MCF 10A (cell line): ENCODE measurements around the gene RIPPLY1. TPM values are rescaled to one million over a fixed set of nuclear protein-coding genes. Genes with fewer than 3 reads are reported as not detected.

Experiments used
- Bru-seq: library from RNA; stranded (reverse); fragments of 400-500 nt; gene quantifications from one replicate; lab custom pipeline; 2021; lab: Mats Ljungman, UMichigan
- BruChase-seq, 2 experiments: library from RNA; stranded (reverse); fragments of 400-500 nt; gene quantifications; one replicate each; lab custom pipeline; 2021; lab: Mats Ljungman, UMichigan
- BruUV-seq: library from RNA; stranded (reverse); fragments of 400-500 nt; replicated peaks from 2 replicates; lab custom pipeline; 2021; lab: Mats Ljungman, UMichigan
- CTCF ChIA-PET: fragments of 300-600 bp; sonication (Branson Sonifier 250); formaldehyde crosslinking; extraction: SDS; loops from one replicate; lab custom pipeline; 2021; ENCODE audit warnings: antibody characterized with exemption, inconsistent platforms; lab: Yijun Ruan, JAX
- POLR2A ChIA-PET: fragments of 300-600, 350-650 bp; sonication (Branson Sonifier 250); formaldehyde crosslinking; extraction: SDS; loops from one replicate; lab custom pipeline; 2020; ENCODE audit warnings: antibody characterized with exemption, inconsistent platforms; lab: Yijun Ruan, JAX
- DNase-seq: peaks from one replicate; pipeline ENCODE4 v3.0.0-alpha.2; 2018; ENCODE audit not compliant: unreplicated experiment
- H3K27ac Mint-ChIP-seq: one replicate; pipeline ENCODE4 v1.8.0; 2022; ENCODE audit warnings: mild to moderate bottlenecking, low read depth, mixed read lengths; ENCODE audit not compliant: unreplicated experiment
- H3K27me3 Mint-ChIP-seq: one replicate; pipeline ENCODE4 v1.8.0; 2022; ENCODE audit warnings: mixed read lengths; ENCODE audit not compliant: insufficient read depth, unreplicated experiment
- H3K36me3 Mint-ChIP-seq: one replicate; pipeline ENCODE4 v1.8.0; 2022; ENCODE audit warnings: mild to moderate bottlenecking, moderate library complexity, mixed read lengths; ENCODE audit not compliant: insufficient read depth, unreplicated experiment
- H3K4me1 Mint-ChIP-seq: one replicate; pipeline ENCODE4 v1.8.0; 2022; ENCODE audit warnings: mixed read lengths; ENCODE audit not compliant: insufficient read depth, unreplicated experiment
- H3K4me3 Mint-ChIP-seq: one replicate; pipeline ENCODE4 v1.8.0; 2022; ENCODE audit warnings: mild to moderate bottlenecking, moderate library complexity, mixed read lengths; ENCODE audit not compliant: unreplicated experiment
- H3K9me3 Mint-ChIP-seq: one replicate; pipeline ENCODE4 v1.8.0; 2022; ENCODE audit warnings: mixed read lengths; ENCODE audit not compliant: unreplicated experiment
- intact Hi-C: fragments of 100-400 bp; cut with micrococcal nuclease; formaldehyde crosslinking; loops from 2 replicates; pipeline ENCODE4 v1.14.1; 2022
- long read RNA-seq: library from polyadenylated mRNA; stranded (forward); transcript quantifications from one replicate; pipeline ENCODE4 v2.0.0, GENCODE V29; 2022
- total RNA-seq: library from RNA; stranded (reverse); gene quantifications from 2 replicates; pipeline ENCODE4 v1.2.3, GENCODE V29; 2022
- TF ChIP-seq, protein P1 (sequence below): fragments of 200-600 bp; IDR thresholded peaks from one replicate; pipeline ENCODE4 v1.8.0; 2022; ENCODE audit warnings: antibody characterized with exemption, mild to moderate bottlenecking; ENCODE audit not compliant: unreplicated experiment

Gene RIPPLY1, protein sequence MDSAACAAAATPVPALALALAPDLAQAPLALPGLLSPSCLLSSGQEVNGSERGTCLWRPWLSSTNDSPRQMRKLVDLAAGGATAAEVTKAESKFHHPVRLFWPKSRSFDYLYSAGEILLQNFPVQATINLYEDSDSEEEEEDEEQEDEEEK
- not detected in 2 replicates for total RNA-seq
- Bru-seq, nascent RNA = not detected
- percentile 27 among the genes with signal in this experiment for BruChase-seq, experiment 1, labeled RNA remaining after a 6-hour chase
- BruChase-seq, experiment 2, labeled RNA remaining after a 2-hour chase = percentile 14 among the genes with signal in this experiment
- long read RNA-seq = 0 reads

DNA sequence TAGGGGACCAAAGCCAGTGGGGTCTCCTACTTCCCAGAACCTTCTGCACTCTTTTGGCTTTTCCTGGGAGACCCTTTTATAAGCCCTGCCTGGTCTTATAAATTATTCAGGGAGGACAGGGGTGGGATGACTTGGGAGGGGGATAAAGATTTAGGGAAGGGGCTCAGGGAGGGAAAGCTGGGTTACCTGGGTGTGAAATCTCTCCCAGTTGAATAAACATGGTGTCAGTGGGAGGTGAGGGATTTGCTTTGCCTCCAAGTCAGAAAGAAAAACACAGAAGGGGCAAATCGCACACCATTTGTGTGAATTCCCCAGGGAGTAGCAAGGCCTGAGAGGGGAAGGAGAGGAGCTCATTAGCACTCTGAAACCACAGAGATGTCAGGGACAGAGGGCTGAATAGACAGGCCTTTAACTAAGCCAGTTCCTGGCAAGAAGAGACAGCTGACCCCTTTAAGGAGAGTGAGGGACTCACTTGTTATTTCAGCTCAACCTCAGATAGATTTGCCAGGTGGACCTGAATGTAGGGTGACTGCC lies at the start of gene RIPPLY1:
TSS of gene RIPPLY1 (minus strand) at position 51 of the 534 bp plus-strand sequence. CDS start 54 bp downstream, outside the sequence.
- Mint-ChIP-seq H3K4me1 (no peaks in the 10 kb centered on the region), H3K27me3 (peaks cover 60% of the 10 kb centered on the region), H3K9me3 (no peaks in the 10 kb centered on the region), H3K27ac (no peak within 1 kb of the TSS), H3K4me3 (no peak within 1 kb of the TSS), H3K36me3 (no peaks in the 10 kb centered on the region)
- no TSS peak for BruUV-seq
- POLR2A ChIA-PET = interaction anchor here (0.6 kb wide), 1 partner anchor 956 kb away, joined by 3 read pairs; no protein-coding TSS in a partner anchor
- intact Hi-C loops = no loop called here
- DNase-seq = no peak
- CTCF ChIA-PET = interaction anchor here (1.1 kb wide), 1 partner anchor 11 kb away, joined by 4 read pairs; no protein-coding TSS in a partner anchor
- TF ChIP-seq, protein P1, sequence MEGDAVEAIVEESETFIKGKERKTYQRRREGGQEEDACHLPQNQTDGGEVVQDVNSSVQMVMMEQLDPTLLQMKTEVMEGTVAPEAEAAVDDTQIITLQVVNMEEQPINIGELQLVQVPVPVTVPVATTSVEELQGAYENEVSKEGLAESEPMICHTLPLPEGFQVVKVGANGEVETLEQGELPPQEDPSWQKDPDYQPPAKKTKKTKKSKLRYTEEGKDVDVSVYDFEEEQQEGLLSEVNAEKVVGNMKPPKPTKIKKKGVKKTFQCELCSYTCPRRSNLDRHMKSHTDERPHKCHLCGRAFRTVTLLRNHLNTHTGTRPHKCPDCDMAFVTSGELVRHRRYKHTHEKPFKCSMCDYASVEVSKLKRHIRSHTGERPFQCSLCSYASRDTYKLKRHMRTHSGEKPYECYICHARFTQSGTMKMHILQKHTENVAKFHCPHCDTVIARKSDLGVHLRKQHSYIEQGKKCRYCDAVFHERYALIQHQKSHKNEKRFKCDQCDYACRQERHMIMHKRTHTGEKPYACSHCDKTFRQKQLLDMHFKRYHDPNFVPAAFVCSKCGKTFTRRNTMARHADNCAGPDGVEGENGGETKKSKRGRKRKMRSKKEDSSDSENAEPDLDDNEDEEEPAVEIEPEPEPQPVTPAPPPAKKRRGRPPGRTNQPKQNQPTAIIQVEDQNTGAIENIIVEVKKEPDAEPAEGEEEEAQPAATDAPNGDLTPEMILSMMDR = no peak

DNA sequence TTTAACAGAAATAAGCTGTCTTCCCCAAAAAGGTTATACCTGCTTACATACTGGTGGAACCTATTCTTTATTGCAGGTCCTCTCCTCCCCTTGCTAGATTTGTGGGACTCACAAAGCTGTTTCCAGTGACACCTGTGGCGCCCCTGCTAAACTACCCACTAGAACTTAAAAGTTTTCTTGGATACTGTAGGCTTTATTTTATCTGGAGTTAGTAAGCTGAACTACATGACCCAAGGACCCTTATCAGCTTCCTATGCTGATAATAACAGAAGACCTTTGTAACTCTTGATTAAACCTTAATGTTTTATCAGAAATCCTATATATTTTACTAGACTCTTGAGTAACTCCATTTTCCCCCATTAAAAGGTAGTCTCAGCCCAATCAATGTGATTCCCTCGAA lies 49.4 kb upstream of the RIPPLY1 start:
- Mint-ChIP-seq H3K36me3 (no peaks in the 10 kb centered on the region), H3K27ac (no peak overlapping the region), H3K27me3 (peaks cover 61% of the 10 kb centered on the region), H3K4me3 (no peak overlapping the region), H3K4me1 (no peaks in the 10 kb centered on the region), H3K9me3 (no peaks in the 10 kb centered on the region)
- TF ChIP-seq, protein P1 = no peak
- CTCF ChIA-PET = interaction anchor here (0.6 to 8.1 kb wide), 6 partner anchors 16 to 797 kb away, joined by 3 to 67 read pairs (median 4); no protein-coding TSS in a partner anchor
- no TSS peak for BruUV-seq
- POLR2A ChIA-PET = no interaction called here
- intact Hi-C loops = no loop called here
- no peak for DNase-seq

DNA sequence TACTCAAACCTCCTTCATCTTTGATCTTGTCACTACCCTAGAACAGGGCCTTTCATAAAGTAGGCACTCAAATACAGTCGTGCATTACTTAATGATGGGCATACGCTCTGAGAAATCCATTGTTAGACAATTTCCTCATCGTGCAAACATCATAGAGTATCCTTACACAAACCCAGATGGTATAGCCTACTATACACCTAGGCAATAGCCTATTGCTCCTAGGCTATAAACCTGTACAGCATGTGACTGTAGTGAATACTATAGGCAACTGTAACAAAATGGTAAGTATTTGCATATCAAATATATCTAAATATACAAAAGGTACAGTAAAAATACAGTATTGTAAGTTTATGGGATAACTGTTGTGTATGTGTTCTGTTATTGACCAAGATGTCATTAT lies 48.9 kb upstream of the RIPPLY1 start:
- BruUV-seq = no TSS peak
- DNase-seq = no peak
- POLR2A ChIA-PET = no interaction called here
- Mint-ChIP-seq H3K36me3 (no peaks in the 10 kb centered on the region), H3K4me1 (no peaks in the 10 kb centered on the region), H3K4me3 (no peak overlapping the region), H3K27me3 (peaks cover 61% of the 10 kb centered on the region), H3K9me3 (no peaks in the 10 kb centered on the region), H3K27ac (no peak overlapping the region)
- TF ChIP-seq, protein P1 = no peak
- CTCF ChIA-PET = interaction anchor here (0.7 to 8.1 kb wide), 5 partner anchors 15 to 66 kb away, joined by 3 to 67 read pairs (median 4); no protein-coding TSS in a partner anchor
- intact Hi-C loops = no loop called here

DNA sequence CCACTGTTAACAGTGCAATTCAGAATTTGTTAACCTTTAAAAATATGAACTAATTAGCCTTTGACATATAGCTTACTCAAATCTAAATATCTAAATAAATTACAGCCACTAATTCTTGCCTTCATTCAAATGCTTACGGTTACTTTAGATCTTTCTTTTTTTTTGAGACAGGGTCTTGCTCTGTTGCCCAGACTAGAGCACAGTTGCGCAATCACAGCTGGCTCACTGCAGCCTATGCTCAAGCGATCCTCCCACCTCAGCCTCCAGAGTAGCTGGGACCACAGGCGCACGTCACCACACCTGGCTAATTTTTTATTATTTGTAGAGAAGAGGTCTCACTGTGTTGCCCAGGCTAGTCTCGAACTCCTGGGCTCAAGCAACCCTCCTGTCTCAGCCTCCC lies 48.1 kb upstream of the RIPPLY1 start:
- TF ChIP-seq, protein P1 = no peak
- no peak overlapping the region for H3K27ac Mint-ChIP-seq
- POLR2A ChIA-PET = no interaction called here
- CTCF ChIA-PET = interaction anchor here (1.5 to 8.1 kb wide), 2 partner anchors 14 to 55 kb away, joined by 5 to 67 read pairs; no protein-coding TSS in a partner anchor
- BruUV-seq = no TSS peak
- no peaks in the 10 kb centered on the region for H3K36me3 Mint-ChIP-seq
- DNase-seq = no peak
- H3K4me1 Mint-ChIP-seq = no peaks in the 10 kb centered on the region
- intact Hi-C loops = no loop called here
- H3K4me3 Mint-ChIP-seq = no peak overlapping the region
- peaks cover 68% of the 10 kb centered on the region for H3K27me3 Mint-ChIP-seq
- no peaks in the 10 kb centered on the region for H3K9me3 Mint-ChIP-seq
